Natural killer cell (primary cell): ENCODE data around the gene LRRC10. TPM values are rescaled to one million over a fixed set of nuclear protein-coding genes. Genes with fewer than 3 reads are reported as not detected.

Source experiments
- ATAC-seq, 3 donors: fragments of 150-1000 bp in 2 of 3; fragments of 200-7000 bp in 1 of 3; cut with Tn5 transposase; 1 replicate in 1 of 3; 2 replicates in 2 of 3; pipeline ENCODE4 v1.10.0; 2021; ENCODE audit warnings: mild to moderate bottlenecking in 2 of 3, moderate library complexity in 2 of 3
- DNase-seq, 2 donors: peaks; one replicate each; pipeline versions ENCODE4 v3.0.0 to v3.0.0-alpha.2; 2013 to 2021; ENCODE audit warnings: mixed read lengths in 1 of 2
- H3K27ac ChIP-seq: one replicate; pipeline ENCODE4 v1.5.1; 2013; ENCODE audit warnings: mild to moderate bottlenecking, low read length
- H3K27me3 ChIP-seq: one replicate; pipeline ENCODE4 v1.6.1; 2013; ENCODE audit warnings: low read length; ENCODE audit not compliant: control insufficient read depth, insufficient read depth
- H3K36me3 ChIP-seq: one replicate; pipeline ENCODE4 v1.6.1; 2013; ENCODE audit warnings: low read length; ENCODE audit not compliant: control insufficient read depth, insufficient read depth
- H3K4me1 ChIP-seq: one replicate; pipeline ENCODE4 v1.6.1; 2013; ENCODE audit warnings: low read length; ENCODE audit not compliant: control insufficient read depth, insufficient read depth
- H3K4me3 ChIP-seq: one replicate; pipeline ENCODE4 v1.5.1; 2013; ENCODE audit warnings: low read length
- H3K9me3 ChIP-seq: one replicate; pipeline ENCODE4 v1.6.1; 2013; ENCODE audit warnings: low read length; ENCODE audit not compliant: control insufficient read depth, insufficient read depth
- H3K27ac Mint-ChIP-seq, 2 donors: one replicate each; pipeline ENCODE4 v1.8.0; 2022; ENCODE audit warnings: mild to moderate bottlenecking in 2 of 2, mixed read lengths in 2 of 2, moderate library complexity in 1 of 2
- H3K27me3 Mint-ChIP-seq, 2 donors: one replicate each; pipeline ENCODE4 v1.8.0; 2022; ENCODE audit warnings: low read depth in 2 of 2, mixed read lengths in 2 of 2
- H3K36me3 Mint-ChIP-seq: one replicate; pipeline ENCODE4 v1.8.0; 2022; ENCODE audit warnings: mixed read lengths
- H3K4me1 Mint-ChIP-seq, 2 donors: one replicate each; pipeline ENCODE4 v1.8.0; 2022; ENCODE audit warnings: mixed read lengths in 2 of 2
- H3K4me3 Mint-ChIP-seq: one replicate; pipeline ENCODE4 v1.8.0; 2022; ENCODE audit warnings: mild to moderate bottlenecking, moderate library complexity, mixed read lengths
- H3K9me3 Mint-ChIP-seq, 2 donors: one replicate each; pipeline ENCODE4 v1.8.0; 2022; ENCODE audit warnings: mixed read lengths in 2 of 2
- CTCF ChIP-seq: fragments of 200-600 bp; IDR thresholded peaks from one replicate; pipeline ENCODE4 v1.8.0; 2022; ENCODE audit warnings: antibody characterized with exemption
- WGBS: methylation state at CpG from one replicate; pipeline ENCODE4 v1.1.7; 2013; ENCODE audit warnings: missing lambda C conversion rate; ENCODE audit not compliant: insufficient coverage; 5-methylcytosine and 5-hydroxymethylcytosine counted together
- intact Hi-C: fragments of 100-400 bp; cut with micrococcal nuclease; formaldehyde crosslinking; loops from one replicate; pipeline ENCODE4 v1.14.2; 2022
- total RNA-seq, 4 donors: library from RNA; stranded (reverse); fragments of 120-200 nt in 1 of 4; gene quantifications; one replicate each; pipeline versions ENCODE4 v1.2.3 to v1.2.4, GENCODE V29; 2013 to 2022

LRRC10 gene
- total RNA-seq, 3 donors from 2014 or later (not counting 1 experiment from before 2014, with no cell fraction given), result not detected

- Mint-ChIP-seq H3K4me1 (peaks cover 0 to 6% of the 10 kb centered on the region in 2 donors), H3K27me3 (no peaks in the 10 kb centered on the region), H3K9me3 (no peaks in the 10 kb centered on the region), H3K4me3 (no peak overlapping the region), H3K27ac (peak overlapping the region; percentile 28 to 53), H3K36me3 (peaks cover 28% of the 10 kb centered on the region)
- intact Hi-C loops, result no loop called here
- Histone ChIP-seq H3K27ac (no peak overlapping the region), H3K4me1 (no peaks in the 10 kb centered on the region), H3K4me3 (no peak overlapping the region), H3K27me3 (no peaks in the 10 kb centered on the region), H3K9me3 (no peaks in the 10 kb centered on the region), H3K36me3 (peaks cover 48% of the 10 kb centered on the region)
- WGBS, result 99% methylated on average over 6 of the region's 6 CpGs
- TF ChIP-seq CTCF, result no peak
- no peak for ATAC-seq
- DNase-seq, result no peak
These were observed 8.6 kb downstream of the LRRC10 start for GRCh38 chr12:69601962-69602685.

GRCh38 chr12:69600804-69601203, 9.9 kb downstream of the LRRC10 start:
- H3K9me3 Mint-ChIP-seq, result no peaks in the 10 kb centered on the region
- DNase-seq (no peak), ATAC-seq (peak in 1 of 3 donors; percentile 41)
- H3K4me3 Mint-ChIP-seq, result no peak overlapping the region
- H3K36me3 Mint-ChIP-seq, result peaks cover 30% of the 10 kb centered on the region
- Histone ChIP-seq H3K4me3 (no peak overlapping the region), H3K27ac (no peak overlapping the region), H3K9me3 (no peaks in the 10 kb centered on the region), H3K27me3 (no peaks in the 10 kb centered on the region), H3K36me3 (peaks cover 58% of the 10 kb centered on the region), H3K4me1 (no peaks in the 10 kb centered on the region)
- H3K27me3 Mint-ChIP-seq, result no peaks in the 10 kb centered on the region
- intact Hi-C loops, result no loop called here
- peak overlapping the region; percentile 4 to 27 for H3K27ac Mint-ChIP-seq
- TF ChIP-seq CTCF, result no peak
- peaks cover 0 to 6% of the 10 kb centered on the region in 2 donors for H3K4me1 Mint-ChIP-seq

GRCh38 chr12:69598174-69598753, 12.4 kb downstream of the LRRC10 start:
- ATAC-seq (no peak), DNase-seq (no peak)
- Mint-ChIP-seq H3K36me3 (peaks cover 30% of the 10 kb centered on the region), H3K27me3 (no peaks in the 10 kb centered on the region), H3K27ac (peak overlapping the region in 1 of 2 donors; percentile 38), H3K4me1 (peaks cover 0 to 6% of the 10 kb centered on the region in 2 donors), H3K4me3 (no peak overlapping the region), H3K9me3 (no peaks in the 10 kb centered on the region)
- intact Hi-C loops, result no loop called here
- Histone ChIP-seq H3K9me3 (no peaks in the 10 kb centered on the region), H3K4me3 (no peak overlapping the region), H3K27me3 (no peaks in the 10 kb centered on the region), H3K27ac (no peak overlapping the region), H3K36me3 (peaks cover 77% of the 10 kb centered on the region), H3K4me1 (no peaks in the 10 kb centered on the region)
- TF ChIP-seq CTCF, result no peak
- WGBS, result 100% methylated on average over 1 of the region's 4 CpGs
